Adipose tissue (tissue), 3 donors: ENCODE results near the gene CDC42EP5. TPM values are rescaled to one million over a fixed set of nuclear protein-coding genes. Genes with fewer than 3 reads are reported as not detected.
A peak's percentile ranks its signal among the peaks of the same experiment; 100 is the strongest.
"Not testable (repeated sequence)": the region's sequence is repeated elsewhere in the genome, so short reads cannot be mapped to it uniquely, and the experiment has no call there.

ENCODE experiments used
- H3K27ac ChIP-seq: one replicate; pipeline ENCODE4 v1.5.1; 2013; ENCODE audit warnings: low read depth, low read length
- WGBS, 3 donors: extraction: QIAGEN DNeasy Blood & Tissue Kit; methylation state at CpG; one replicate each; pipeline ENCODE4 v1.1.7; 2013; 5-methylcytosine and 5-hydroxymethylcytosine counted together
- polyA plus RNA-seq, 3 donors: library from polyadenylated mRNA; stranded (reverse); fragments of 200-250 nt; gene quantifications; one replicate each; pipeline ENCODE4 v1.2.3, GENCODE V29; 2013
- donor health status: healthy with polysubstance abuse.
- donor health status: Bipolar disorder and iron deficiency.
- donor health status: healthy.

CDC42EP5 gene
- polyA plus RNA-seq, 3 donors, result 17.1 to 37.7 (median 20.8) TPM

- 62 to 73% (median 72%) methylated on average over 10 of the region's 10 CpGs for WGBS, 3 donors
- no peak overlapping the region for H3K27ac ChIP-seq
Observed at GRCh38 chr19:54493967-54494585, 21.0 kb upstream of the CDC42EP5 start.

- H3K27ac ChIP-seq, result not testable (repeated sequence)
- WGBS, 3 donors, result 75 to 78% (median 76%) methylated on average over 5 of the region's 5 CpGs
Observed at GRCh38 chr19:54493056-54493455, 20.0 kb upstream of the CDC42EP5 start.

- H3K27ac ChIP-seq, result no peak overlapping the region
- WGBS, 3 donors, result 84 to 89% (median 86%) methylated on average over 18 of the region's 18 CpGs
Observed at GRCh38 chr19:54492568-54492967, 19.5 kb upstream of the CDC42EP5 start.

GRCh38 chr19:54489766-54490165, 16.7 kb upstream of the CDC42EP5 start:
- WGBS, 3 donors, result 53 to 72% (median 66%) methylated on average over 9 of the region's 9 CpGs
- H3K27ac ChIP-seq, result no peak overlapping the region

GRCh38 chr19:54489341-54489740, 16.2 kb upstream of the CDC42EP5 start:
- 65 to 78% (median 67%) methylated on average over 7 of the region's 7 CpGs for WGBS, 3 donors

GRCh38 chr19:54485851-54486250, 12.8 kb upstream of the CDC42EP5 start:
- no peak overlapping the region for H3K27ac ChIP-seq

More at GRCh38 chr19:54489341-54489740, 16.2 kb upstream of the CDC42EP5 start:
- H3K27ac ChIP-seq, result no peak overlapping the region

GRCh38 chr19:54484451-54484850, 11.4 kb upstream of the CDC42EP5 start:
- no peak overlapping the region for H3K27ac ChIP-seq
- 73 to 80% (median 77%) methylated on average over 10 of the region's 10 CpGs for WGBS, 3 donors

More at GRCh38 chr19:54485851-54486250, 12.8 kb upstream of the CDC42EP5 start:
- WGBS, 3 donors, result 26 to 58% (median 47%) methylated on average over 2 to 5 of the region's 5 CpGs

GRCh38 chr19:54482889-54483288, 9.8 kb upstream of the CDC42EP5 start:
- H3K27ac ChIP-seq, result no peak overlapping the region
- WGBS, 3 donors, result 40 to 77% (median 57%) methylated on average over 3 of the region's 3 CpGs

- WGBS, 3 donors, result 10 to 12% (median 11%) methylated on average over 16 of the region's 16 CpGs
- no peak overlapping the region for H3K27ac ChIP-seq
Observed at GRCh38 chr19:54481326-54481930, 8.3 kb upstream of the CDC42EP5 start.

GRCh38 chr19:54480051-54480450, 7.0 kb upstream of the CDC42EP5 start:
- no peak overlapping the region for H3K27ac ChIP-seq
- 53 to 71% (median 56%) methylated on average over 2 of the region's 2 CpGs for WGBS, 3 donors

- no peak overlapping the region for H3K27ac ChIP-seq
- 16 to 19% (median 18%) methylated on average over 10 of the region's 10 CpGs for WGBS, 3 donors
Observed at GRCh38 chr19:54478677-54479266, 5.7 kb upstream of the CDC42EP5 start.

- WGBS, 3 donors, result 60 to 70% (median 67%) methylated on average over 3 of the region's 3 CpGs
- no peak overlapping the region for H3K27ac ChIP-seq
Observed at GRCh38 chr19:54477650-54478049, 4.6 kb upstream of the CDC42EP5 start.

- H3K27ac ChIP-seq, result no peak overlapping the region
- WGBS, 3 donors, result 84 to 88% (median 86%) methylated on average over 11 of the region's 11 CpGs
Observed at GRCh38 chr19:54475706-54476105, 2.6 kb upstream of the CDC42EP5 start.

GRCh38 chr19:54473892-54474372, 836 bp upstream of the CDC42EP5 start:
- H3K27ac ChIP-seq, result no peak overlapping the region
- 77 to 78% (median 77%) methylated on average over 6 of the region's 6 CpGs for WGBS, 3 donors

GRCh38 chr19:54470991-54471782, 1.9 kb downstream of the CDC42EP5 start:
- H3K27ac ChIP-seq, result peak overlapping the region; percentile 39
- WGBS, 3 donors, result 5 to 6% (median 6%) methylated on average over 53 to 60 of the region's 60 CpGs

- WGBS, 3 donors, result 66 to 78% (median 67%) methylated on average over 10 of the region's 10 CpGs
Observed at GRCh38 chr19:54470276-54470887, 2.7 kb downstream of the CDC42EP5 start.

GRCh38 chr19:54469496-54469934, 3.6 kb downstream of the CDC42EP5 start:
- H3K27ac ChIP-seq, result no peak overlapping the region
- WGBS, 3 donors, result 34 to 57% (median 55%) methylated on average over 8 of the region's 8 CpGs

More at GRCh38 chr19:54470276-54470887, 2.7 kb downstream of the CDC42EP5 start:
- H3K27ac ChIP-seq, result no peak overlapping the region

- H3K27ac ChIP-seq, result not testable (repeated sequence)
- 94 to 97% (median 97%) methylated on average over 14 of the region's 14 CpGs for WGBS, 3 donors
Observed at GRCh38 chr19:54466110-54466480, 7.0 kb downstream of the CDC42EP5 start.
